Endothelial cell of umbilical vein (primary cell): ENCODE data around the gene TSEN2. TPM values are rescaled to one million over a fixed set of nuclear protein-coding genes. Genes with fewer than 3 reads are reported as not detected.

ENCODE experiments used
- BruUV-seq: library from RNA; stranded (reverse); fragments of 400-500 nt; replicated peaks from 2 replicates; lab custom pipeline; 2021; lab: Mats Ljungman, UMichigan
- CTCF ChIA-PET: fragments of 300-600, 350-600 bp; sonication (Branson Sonifier 250); formaldehyde crosslinking; loops from one replicate; lab custom pipeline; 2021; ENCODE audit warnings: antibody characterized with exemption, inconsistent platforms; lab: Charles Lee
- POLR2A ChIA-PET: fragments of 300-600, 350-600 bp; sonication (Branson Sonifier 250); formaldehyde crosslinking; loops from one replicate; lab custom pipeline; 2021; ENCODE audit warnings: antibody characterized with exemption, inconsistent platforms; lab: Charles Lee
- DNase-seq: peaks from one replicate; pipeline ENCODE4 v3.0.0-alpha.2; 2011; ENCODE audit warnings: low read depth, low spot score
- FAIRE-seq: peaks from 2 replicates; lab custom pipeline; 2011; peaks lifted over from hg19 to GRCh38; lab: Jason Lieb, UNC
- H2AFZ ChIP-seq: 2 replicates; pipeline ENCODE4 v1.6.0; 2012; ENCODE audit warnings: low read depth, low read length, control low read depth, inconsistent platforms
- H3K27ac ChIP-seq: 2 replicates; pipeline ENCODE4 v1.5.1; 2011; ENCODE audit warnings: low read depth, mild to moderate bottlenecking, control low read depth, low read length, moderate library complexity; ENCODE audit not compliant: insufficient read depth
- H3K27me3 ChIP-seq, 2 experiments: 2 replicates each; pipeline versions ENCODE4 v1.6.0 to v1.6.1; 2011; ENCODE audit warnings: low read length in 2 of 2, mixed read lengths in 1 of 2; ENCODE audit not compliant: control insufficient read depth in 2 of 2, insufficient read depth in 2 of 2
- H3K36me3 ChIP-seq, 2 experiments: 2 replicates in 1 of 2; 3 replicates in 1 of 2; pipeline ENCODE4 v1.5.1; 2011; ENCODE audit warnings: low read length in 2 of 2, mild to moderate bottlenecking in 1 of 2, moderate library complexity in 1 of 2; ENCODE audit not compliant: control insufficient read depth in 2 of 2, insufficient read depth in 2 of 2; ENCODE audit errors: extremely low read depth in 1 of 2
- H3K4me1 ChIP-seq: 3 replicates; pipeline ENCODE4 v1.5.1; 2011; ENCODE audit warnings: mild to moderate bottlenecking, low read length; ENCODE audit not compliant: control insufficient read depth, insufficient read depth; ENCODE audit errors: extremely low read depth
- H3K4me2 ChIP-seq: 2 replicates; pipeline ENCODE4 v1.6.1; 2011; ENCODE audit warnings: low read length, control low read depth, mixed read lengths; ENCODE audit not compliant: insufficient read depth
- H3K4me3 ChIP-seq, 3 experiments: fragments of 200-600 bp in 1 of 3; sonication (generic), shearing (Covaris generic) in 1 of 3; replicated peaks in 1 of 3; 2 replicates each; pipeline ENCODE4 v1.5.1; 2011 to 2016; ENCODE audit warnings: control low read depth in 3 of 3, low read length in 3 of 3, mild to moderate bottlenecking in 2 of 3, inconsistent platforms in 1 of 3, low read depth in 1 of 3, moderate library complexity in 1 of 3; ENCODE audit not compliant: insufficient read depth in 1 of 3
- H3K79me2 ChIP-seq: 2 replicates; pipeline ENCODE4 v1.6.0; 2012; ENCODE audit warnings: low read length, inconsistent platforms; ENCODE audit not compliant: control insufficient read depth, insufficient read depth
- H3K9ac ChIP-seq: replicated peaks from 2 replicates; pipeline ENCODE3; 2011; ENCODE audit warnings: low read length, control low read depth; ENCODE audit not compliant: insufficient read depth; ENCODE audit errors: extremely low read depth
- H3K9me1 ChIP-seq: replicated peaks from 3 replicates; pipeline ENCODE4 v1.6.0; 2011; ENCODE audit warnings: mild to moderate bottlenecking, low read length; ENCODE audit not compliant: control insufficient read depth, insufficient read depth; ENCODE audit errors: extremely low read depth
- H3K9me3 ChIP-seq: replicated peaks from 2 replicates; pipeline ENCODE4 v1.5.1; 2012; ENCODE audit warnings: low read length, inconsistent platforms; ENCODE audit not compliant: control insufficient read depth, insufficient read depth
- H4K20me1 ChIP-seq: replicated peaks from 2 replicates; pipeline ENCODE3; 2011; ENCODE audit warnings: mild to moderate bottlenecking, low read length; ENCODE audit not compliant: control insufficient read depth, insufficient read depth; ENCODE audit errors: extremely low read depth
- EZH2 ChIP-seq: IDR thresholded peaks from 2 replicates; pipeline ENCODE4 v1.6.1; 2012; ENCODE audit warnings: borderline replicate concordance, low read depth, mild to moderate bottlenecking, moderate library complexity, low read length, inconsistent platforms; ENCODE audit not compliant: severe bottlenecking
- FOS ChIP-seq: IDR thresholded peaks from 2 replicates; pipeline ENCODE4 v1.6.1; 2011; ENCODE audit warnings: mild to moderate bottlenecking, low read length, moderate library complexity, borderline replicate concordance; ENCODE audit not compliant: insufficient read depth
- GATA2 ChIP-seq: IDR thresholded peaks from 2 replicates; pipeline ENCODE4 v1.7.0; 2011; ENCODE audit warnings: low read depth, mild to moderate bottlenecking, moderate library complexity, mixed read lengths, low read length; ENCODE audit not compliant: insufficient read length, insufficient read depth
- JUN ChIP-seq: IDR thresholded peaks from 2 replicates; pipeline ENCODE4 v1.6.1; 2011; ENCODE audit warnings: borderline replicate concordance, low read depth; ENCODE audit not compliant: insufficient read length, insufficient read depth
- MYC ChIP-seq: IDR thresholded peaks from one replicate; pipeline ENCODE4 v1.6.1; 2011; ENCODE audit warnings: mild to moderate bottlenecking, low read depth, low read length
- POLR2A ChIP-seq: IDR thresholded peaks from 2 replicates; pipeline ENCODE4 v1.6.1; 2012; ENCODE audit warnings: low read depth, mild to moderate bottlenecking, control low read depth, low read length
- POLR2AphosphoS5 ChIP-seq: IDR thresholded peaks from 2 replicates; pipeline ENCODE4 v1.6.1; 2012; ENCODE audit warnings: low read depth, mild to moderate bottlenecking, control low read depth, low read length, moderate library complexity; ENCODE audit not compliant: insufficient read depth
- dilution Hi-C: fragments of 300-500 bp; cut with MboI; formaldehyde crosslinking; loops from one replicate; pipeline ENCODE4 v1.15.0; 2019; ENCODE audit warnings: low sequenced_read_pairs; ENCODE audit not compliant: extremely low pct_ligation_motif_present
- intact Hi-C: fragments of 100-400 bp; cut with micrococcal nuclease; formaldehyde crosslinking; loops from one replicate; pipeline ENCODE4 v1.10.0; 2022
- polyA plus RNA-seq, 4 experiments: library from polyadenylated mRNA; depleted of rRNA in 3 of 4; stranded (reverse) in 3 of 4; unstranded in 1 of 4; fragments of >200 nt; gene quantifications; 2 replicates each; pipeline versions ENCODE4 v1.2.1 to v1.2.3, GENCODE V29; 2011 to 2012; ENCODE audit warnings: missing spikeins in 1 of 4
- total RNA-seq: library from RNA; stranded (reverse); gene quantifications from 2 replicates; pipeline ENCODE4 v1.2.3, GENCODE V29; 2021
- TF ChIP-seq, protein P1 (sequence below), 2 donors: IDR thresholded peaks; 1 replicate in 1 of 2; 2 replicates in 1 of 2; pipeline ENCODE4 v1.5.1; 2011; ENCODE audit warnings: low read length in 2 of 2, mild to moderate bottlenecking in 2 of 2, moderate library complexity in 2 of 2, control low read depth in 1 of 2, inconsistent platforms in 1 of 2, low read depth in 1 of 2; ENCODE audit not compliant: insufficient read depth in 1 of 2; ENCODE audit errors: extremely low read depth in 1 of 2
- TF ChIP-seq, protein P2 (sequence below): IDR thresholded peaks from 2 replicates; pipeline ENCODE4 v1.6.1; 2011; ENCODE audit not compliant: insufficient read depth, insufficient read length

The TSEN2 gene
- total and polyA plus RNA-seq, 2 donors (not counting 3 experiments of a cell fraction or from before 2014, with no cell fraction given) = 8.3 to 12.1 TPM

DNA sequence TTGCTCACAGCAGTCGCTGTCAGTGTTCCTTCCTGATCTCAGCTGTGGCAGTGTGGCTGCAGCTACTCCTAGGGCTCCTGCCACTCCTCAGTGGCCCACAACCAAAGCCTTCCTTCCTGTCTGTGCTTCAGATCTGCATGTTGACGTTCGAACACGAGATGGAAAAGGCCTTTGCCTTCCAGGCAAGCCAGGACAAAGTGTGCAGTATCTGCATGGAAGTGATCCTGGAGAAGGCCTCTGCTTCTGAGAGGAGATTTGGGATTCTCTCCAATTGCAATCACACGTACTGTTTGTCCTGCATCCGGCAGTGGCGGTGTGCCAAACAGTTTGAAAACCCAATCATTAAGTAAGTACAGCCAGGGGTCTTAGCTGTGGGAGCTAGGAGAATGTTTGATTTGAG lies 90.4 kb downstream of the TSEN2 start:
- no peak overlapping the region for H3K4me3 ChIP-seq
- H3K4me2 ChIP-seq = no peak overlapping the region
- no TSS peak for BruUV-seq
- no peak overlapping the region for H3K9ac ChIP-seq
- dilution Hi-C loops = no loop called here
- TF ChIP-seq FOS (no peak), POLR2AphosphoS5 (no peak), GATA2 (no peak), JUN (no peak), MYC (no peak), EZH2 (no peak), POLR2A (no peak)
- TF ChIP-seq, protein P1, sequence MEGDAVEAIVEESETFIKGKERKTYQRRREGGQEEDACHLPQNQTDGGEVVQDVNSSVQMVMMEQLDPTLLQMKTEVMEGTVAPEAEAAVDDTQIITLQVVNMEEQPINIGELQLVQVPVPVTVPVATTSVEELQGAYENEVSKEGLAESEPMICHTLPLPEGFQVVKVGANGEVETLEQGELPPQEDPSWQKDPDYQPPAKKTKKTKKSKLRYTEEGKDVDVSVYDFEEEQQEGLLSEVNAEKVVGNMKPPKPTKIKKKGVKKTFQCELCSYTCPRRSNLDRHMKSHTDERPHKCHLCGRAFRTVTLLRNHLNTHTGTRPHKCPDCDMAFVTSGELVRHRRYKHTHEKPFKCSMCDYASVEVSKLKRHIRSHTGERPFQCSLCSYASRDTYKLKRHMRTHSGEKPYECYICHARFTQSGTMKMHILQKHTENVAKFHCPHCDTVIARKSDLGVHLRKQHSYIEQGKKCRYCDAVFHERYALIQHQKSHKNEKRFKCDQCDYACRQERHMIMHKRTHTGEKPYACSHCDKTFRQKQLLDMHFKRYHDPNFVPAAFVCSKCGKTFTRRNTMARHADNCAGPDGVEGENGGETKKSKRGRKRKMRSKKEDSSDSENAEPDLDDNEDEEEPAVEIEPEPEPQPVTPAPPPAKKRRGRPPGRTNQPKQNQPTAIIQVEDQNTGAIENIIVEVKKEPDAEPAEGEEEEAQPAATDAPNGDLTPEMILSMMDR (IDR thresholded peaks at IDR 0.05; ENCODE audit: extremely low read depth in 1 of 2, insufficient read depth in 1 of 2, low read depth in 1 of 2, low read length in 2 of 2) = no peak
- TF ChIP-seq, protein P2, sequence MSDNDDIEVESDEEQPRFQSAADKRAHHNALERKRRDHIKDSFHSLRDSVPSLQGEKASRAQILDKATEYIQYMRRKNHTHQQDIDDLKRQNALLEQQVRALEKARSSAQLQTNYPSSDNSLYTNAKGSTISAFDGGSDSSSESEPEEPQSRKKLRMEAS = no peak
- FAIRE-seq (no peak), DNase-seq (no peak)
- intact Hi-C loops = no loop called here
- POLR2A ChIA-PET = no interaction called here
- H3K27ac ChIP-seq = no peak overlapping the region
- no peaks in the 10 kb centered on the region for H3K27me3 ChIP-seq
- H3K9me1 ChIP-seq = no peaks in the 10 kb centered on the region
- CTCF ChIA-PET = interaction anchor here (1.3 kb wide), 1 partner anchor 16 kb away, joined by 3 read pairs; no protein-coding TSS in a partner anchor
- H3K9me3 ChIP-seq = no peaks in the 10 kb centered on the region
- no peak overlapping the region for H2AFZ ChIP-seq
- H3K79me2 ChIP-seq = no peaks in the 10 kb centered on the region
- H4K20me1 ChIP-seq = no peaks in the 10 kb centered on the region
- peaks cover 29 to 40% of the 10 kb centered on the region in 2 experiments for H3K36me3 ChIP-seq
- H3K4me1 ChIP-seq = no peaks in the 10 kb centered on the region
